Adrenal gland (tissue), 12 donors: ENCODE data around the gene THAP12. TPM values are rescaled to one million over a fixed set of nuclear protein-coding genes. Genes with fewer than 3 reads are reported as not detected.

Experiments used
- DNase-seq, 7 donors: peaks; one replicate each; pipeline ENCODE4 v3.0.0-alpha.2; 2019 to 2020
- H3K27ac ChIP-seq, 5 donors: fragments of 200-600 bp; sonication (generic) in 4 of 5; 1 replicate in 3 of 5; 2 replicates in 2 of 5; pipeline versions ENCODE4 v1.5.1 to v1.8.0; 2016 to 2020; ENCODE audit warnings: mild to moderate bottlenecking in 1 of 5
- H3K27me3 ChIP-seq: fragments of 200-600 bp; 2 replicates; pipeline ENCODE4 v1.8.0; 2021
- H3K36me3 ChIP-seq, 2 donors: fragments of 200-600 bp; replicated peaks in 1 of 2; 1 replicate in 1 of 2; 2 replicates in 1 of 2; pipeline versions ENCODE4 v1.5.1 to v1.8.0; 2018 to 2022
- H3K4me1 ChIP-seq, 2 donors: fragments of 200-600 bp; replicated peaks in 1 of 2; 1 replicate in 1 of 2; 2 replicates in 1 of 2; pipeline versions ENCODE4 v1.5.1 to v1.8.0; 2018 to 2021
- H3K4me3 ChIP-seq, 4 donors: fragments of 200-600 bp; sonication (generic) in 3 of 4; one replicate each; pipeline ENCODE4 v1.5.1; 2016 to 2018
- H3K9me3 ChIP-seq, 3 donors: fragments of 200-600 bp; sonication (generic) in 1 of 3; replicated peaks in 1 of 3; 1 replicate in 2 of 3; 2 replicates in 1 of 3; pipeline versions ENCODE4 v1.5.1 to v1.8.0; 2016 to 2021
- CTCF ChIP-seq, 6 experiments: fragments of 450-650 bp in 4 of 6; fragments of 200-600 bp in 2 of 6; sonication (generic) in 1 of 6; IDR thresholded peaks; 1 replicate in 5 of 6; 2 replicates in 1 of 6; pipeline versions ENCODE4 v1.5.1 to v1.8.0; 2016 to 2021; ENCODE audit warnings: antibody characterized with exemption in 6 of 6, mild to moderate bottlenecking in 2 of 6, moderate library complexity in 1 of 6
- POLR2A ChIP-seq, 2 donors: fragments of 450-650 bp; IDR thresholded peaks; one replicate each; pipeline ENCODE4 v1.6.1; 2017; ENCODE audit warnings: antibody characterized with exemption in 2 of 2, mild to moderate bottlenecking in 2 of 2, moderate library complexity in 1 of 2
- WGBS, 4 donors: extraction: QIAGEN DNeasy Blood & Tissue Kit in 2 of 4; methylation state at CpG; one replicate each; pipeline versions ENCODE4 v1.1.5 to v1.1.7; 2013 to 2017; 5-methylcytosine and 5-hydroxymethylcytosine counted together
- intact Hi-C, 2 donors: fragments of 100-400 bp; cut with DNase I; formaldehyde crosslinking; loops; one replicate each; pipeline versions ENCODE4 v1.14.1 to v1.15.0; 2022 to 2023
- polyA plus RNA-seq, 3 donors: library from polyadenylated mRNA; stranded (reverse); fragments of 200-250 nt in 2 of 3; fragments of 350-450 nt in 1 of 3; fragmentation: Illumina TruSeq in 1 of 3; extraction: RNeasy Lipid Tissue Mini Kit (QIAGEN cat#74804) in 1 of 3; gene quantifications; one replicate each; pipeline ENCODE4 v1.2.3, GENCODE V29; 2013 to 2014
- total RNA-seq, 9 donors: library from RNA; depleted of rRNA in 4 of 9; stranded (reverse); fragments of >200 nt in 4 of 9; fragments of 120-200 nt in 1 of 9; fragmentation: NEBNext Ultra II Directional in 1 of 9; extraction: Animal tissue kit (Norgen Biotek cat#: 25700) in 1 of 9; gene quantifications; one replicate each; pipeline versions ENCODE4 v1.1.0 to v1.2.4, GENCODE V29; 2013 to 2023
- donor health status: healthy with polysubstance abuse.
- donor health status: Bipolar disorder and iron deficiency.
- donor health status: DM: yes; HTN: yes; CAD: no.
- donor health status: DM: no; HTN: no; CAD: no.
- donor health status: DM: no; HTN: no; CAD: no.
- donor health status: DM: yes; HTN: yes; CAD: no.

The THAP12 gene
- total and polyA plus RNA-seq, 12 donors = 18.9 to 75.4 (median 42.0) TPM

DNA sequence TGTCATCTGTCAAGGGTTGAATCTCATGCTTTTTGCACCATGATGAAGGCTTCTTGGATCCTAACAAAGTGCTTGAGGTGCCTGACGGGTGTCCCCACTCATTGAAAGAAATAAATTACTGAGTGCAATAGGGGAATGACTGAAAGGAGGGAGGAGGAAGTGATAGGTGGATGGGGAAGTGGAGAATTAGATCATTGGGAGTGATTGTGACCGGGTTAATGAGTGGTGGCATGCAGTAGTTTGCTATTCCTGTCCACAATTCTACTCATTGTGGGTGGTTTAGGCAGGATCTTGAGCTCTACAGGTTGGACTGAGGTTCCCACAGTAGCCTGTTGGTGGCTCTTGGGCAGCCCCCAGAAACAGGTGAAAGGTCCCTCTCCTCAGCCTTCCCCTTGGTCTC, 44.3 kb downstream of the THAP12 start:
- 79 to 82% (median 81%) methylated on average over 2 of the region's 2 CpGs for WGBS, 4 donors
- H3K27ac ChIP-seq = no peak overlapping the region
- TF ChIP-seq POLR2A (IDR thresholded peaks at IDR 0.05) = no peak
- TF ChIP-seq CTCF (IDR thresholded peaks at IDR 0.05) = no peak
- intact Hi-C loops = no loop called here
- H3K36me3 ChIP-seq = no peaks in the 10 kb centered on the region
- peaks cover 0 to 4% of the 10 kb centered on the region in 2 donors for H3K4me1 ChIP-seq
- no peaks in the 10 kb centered on the region for H3K9me3 ChIP-seq
- no peaks in the 10 kb centered on the region for H3K27me3 ChIP-seq
- H3K4me3 ChIP-seq = no peak overlapping the region
- DNase-seq = no peak

DNA sequence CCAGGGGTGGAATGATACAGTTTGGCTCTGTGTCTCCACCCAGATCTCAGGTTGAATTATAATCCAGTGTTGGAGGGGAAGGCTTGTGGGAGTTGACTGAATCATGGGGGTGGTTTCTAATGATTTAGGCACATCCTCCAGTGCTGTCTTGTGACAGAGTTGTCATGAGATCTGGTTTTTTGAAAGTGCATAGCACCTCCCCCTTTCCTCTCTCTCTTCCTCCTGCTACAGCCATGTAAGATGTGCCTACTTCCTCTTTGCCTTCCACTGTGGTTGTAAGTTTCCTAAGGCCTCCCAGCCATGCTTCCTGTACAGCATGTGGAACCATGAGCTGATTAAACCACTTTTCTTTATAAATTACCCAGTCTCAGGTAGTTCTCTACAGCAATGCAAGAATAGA, 45.1 kb downstream of the THAP12 start:
- H3K36me3 ChIP-seq = no peaks in the 10 kb centered on the region
- intact Hi-C loops = no loop called here
- no peaks in the 10 kb centered on the region for H3K9me3 ChIP-seq
- DNase-seq = peak in 1 of 7 donors; percentile 29
- no peaks in the 10 kb centered on the region for H3K27me3 ChIP-seq
- H3K4me1 ChIP-seq = peaks cover 0 to 4% of the 10 kb centered on the region in 2 donors
- no peak overlapping the region for H3K27ac ChIP-seq
- H3K4me3 ChIP-seq = no peak overlapping the region
- TF ChIP-seq POLR2A (IDR thresholded peaks at IDR 0.05) (no peak), CTCF (IDR thresholded peaks at IDR 0.05) (no peak)

- peak in 1 of 7 donors; percentile 5 for DNase-seq
- 89 to 96% (median 95%) methylated on average over 4 to 5 of the region's 5 CpGs for whole genome bisulfite sequencing, 4 donors
- TF ChIP-seq POLR2A (IDR thresholded peaks at IDR 0.05) (no peak), CTCF (IDR thresholded peaks at IDR 0.05) (no peak)
Measured at GRCh38 chr11:76334826-76335389, 46.0 kb downstream of the THAP12 start.

DNA sequence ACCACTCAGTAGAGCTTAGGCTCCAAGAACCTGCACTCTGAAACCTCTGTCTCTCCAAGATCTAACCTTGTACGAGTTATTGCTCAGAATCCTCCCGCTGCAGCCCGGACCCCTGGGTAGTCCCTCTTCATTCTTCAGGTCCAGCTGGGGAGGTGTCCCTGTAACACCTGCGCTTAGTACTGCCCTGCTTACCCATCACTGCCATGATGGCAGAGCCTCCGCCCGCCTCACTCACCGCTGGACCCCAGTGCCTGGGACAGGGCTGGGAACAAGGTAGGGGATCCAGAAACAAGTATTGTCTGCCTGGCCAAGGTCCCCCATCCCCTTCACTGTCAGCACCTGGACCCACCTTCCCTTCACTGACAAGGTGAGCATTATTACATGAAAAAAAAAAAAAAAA, 50.3 kb downstream of the THAP12 start:
- 86 to 96% (median 92%) methylated on average over 5 to 7 of the region's 7 CpGs for WGBS, 4 donors
- Histone ChIP-seq H3K9me3 (no peaks in the 10 kb centered on the region), H3K27me3 (no peaks in the 10 kb centered on the region), H3K4me1 (no peaks in the 10 kb centered on the region), H3K36me3 (no peaks in the 10 kb centered on the region), H3K27ac (no peak overlapping the region), H3K4me3 (no peak overlapping the region)
- TF ChIP-seq CTCF (IDR thresholded peaks at IDR 0.05) = no peak
- no peak for TF ChIP-seq POLR2A (IDR thresholded peaks at IDR 0.05)
- no peak for DNase-seq
- intact Hi-C loops = no loop called here

More at GRCh38 chr11:76334826-76335389, 46.0 kb downstream of the THAP12 start:
- no peaks in the 10 kb centered on the region for H3K9me3 ChIP-seq
- no peak overlapping the region for H3K27ac ChIP-seq
- H3K36me3 ChIP-seq = no peaks in the 10 kb centered on the region
- intact Hi-C loops = no loop called here
- H3K27me3 ChIP-seq = no peaks in the 10 kb centered on the region
- H3K4me3 ChIP-seq = no peak overlapping the region
- H3K4me1 ChIP-seq = peaks cover 0 to 4% of the 10 kb centered on the region in 2 donors
